HCT116 (cell line): ENCODE measurements around the gene ZNF516. TPM values are rescaled to one million over a fixed set of nuclear protein-coding genes. Genes with fewer than 3 reads are reported as not detected.

Experiments
- ATAC-seq: fragments of 200-7000 bp; cut with Tn5 transposase; 2 replicates; pipeline ENCODE4 v1.9.1; 2020; ENCODE audit warnings: mild to moderate bottlenecking, moderate library complexity
- BruUV-seq: library from RNA; stranded (reverse); fragments of 400-500 nt; replicated peaks from 2 replicates; lab custom pipeline; 2021; lab: Mats Ljungman, UMichigan
- CTCF ChIA-PET: fragments of 300-600 bp; sonication (Branson Sonifier 250); formaldehyde crosslinking; loops from one replicate; lab custom pipeline; 2021; ENCODE audit warnings: antibody characterized with exemption; lab: Charles Lee
- POLR2A ChIA-PET: fragments of 300-600, 350-600 bp; sonication (Branson Sonifier 250); formaldehyde crosslinking; loops from one replicate; lab custom pipeline; 2021; ENCODE audit warnings: antibody characterized with exemption; lab: Charles Lee
- RAD21 ChIA-PET, 2 experiments: fragments of 300-600 bp; sonication (Branson Sonifier 250); formaldehyde crosslinking; loops; one replicate each; lab custom pipeline; 2023; ENCODE audit warnings: low total read pairs in 2 of 2; ENCODE audit not compliant: uncharacterized antibody in 2 of 2, unreplicated experiment in 2 of 2, low non-redundant PET in 1 of 2; lab: Charles Lee
- DNase-seq: peaks from one replicate; pipeline ENCODE4 v3.0.0-alpha.2; 2010; ENCODE audit warnings: low read depth, low spot score
- H2AFZ ChIP-seq: fragments of 200-600 bp; shearing (Covaris generic), sonication (generic); 2 replicates; pipeline ENCODE4 v1.6.1; 2017; ENCODE audit warnings: low read depth, mixed run types, mixed read lengths, antibody characterized with exemption, low read length; ENCODE audit not compliant: poor library complexity, severe bottlenecking
- H3K27ac ChIP-seq: 2 replicates; pipeline ENCODE4 v1.5.1; 2012; ENCODE audit warnings: low read depth, low read length
- H3K27me3 ChIP-seq: fragments of 200-600 bp; sonication (generic); 2 replicates; pipeline ENCODE4 v1.6.1; 2016; ENCODE audit warnings: mixed run types, low read length, mixed read lengths; ENCODE audit not compliant: insufficient read depth
- H3K36me3 ChIP-seq, 2 experiments: fragments of 200-500 bp in 1 of 2; fragments of 200-600 bp in 1 of 2; sonication (Bioruptor generic) in 1 of 2; sonication (generic) in 1 of 2; 2 replicates each; pipeline versions ENCODE4 v1.5.1 to v1.6.1; 2014 to 2016; ENCODE audit warnings: low read length in 2 of 2, inconsistent platforms in 1 of 2, mixed read lengths in 1 of 2, mixed run types in 1 of 2; ENCODE audit not compliant: insufficient read depth in 2 of 2, control insufficient read depth in 1 of 2
- H3K4me1 ChIP-seq, 2 experiments: fragments of 200-600 bp in 1 of 2; sonication (generic) in 1 of 2; 2 replicates each; pipeline versions ENCODE4 v1.5.1 to v1.6.1; 2012 to 2017; ENCODE audit warnings: low read length in 2 of 2, inconsistent platforms in 1 of 2, mild to moderate bottlenecking in 1 of 2, mixed read lengths in 1 of 2, mixed run types in 1 of 2, moderate library complexity in 1 of 2; ENCODE audit not compliant: insufficient read depth in 2 of 2, control insufficient read depth in 1 of 2
- H3K4me2 ChIP-seq: fragments of 200-600 bp; sonication (generic); 2 replicates; pipeline ENCODE4 v1.6.1; 2017; ENCODE audit warnings: mixed run types, low read length, mixed read lengths
- H3K4me3 ChIP-seq, 2 experiments: fragments of 200-600 bp in 1 of 2; sonication (generic) in 1 of 2; replicated peaks in 1 of 2; 2 replicates each; pipeline ENCODE4 v1.5.1; 2011 to 2016; ENCODE audit warnings: low read length in 2 of 2, control low read depth in 1 of 2, low read depth in 1 of 2, mild to moderate bottlenecking in 1 of 2, mixed read lengths in 1 of 2, mixed run types in 1 of 2
- H3K79me2 ChIP-seq: fragments of 200-600 bp; sonication (generic); 2 replicates; pipeline ENCODE4 v1.6.1; 2017; ENCODE audit warnings: mild to moderate bottlenecking, mixed run types, low read length, moderate library complexity, mixed read lengths; ENCODE audit not compliant: insufficient read depth
- H3K9ac ChIP-seq: fragments of 200-600 bp; sonication (generic); 2 replicates; pipeline ENCODE4 v1.6.1; 2016; ENCODE audit warnings: low read length, mixed read lengths
- H3K9me2 ChIP-seq: fragments of 200-600 bp; sonication (generic), shearing (Covaris generic); 2 replicates; pipeline ENCODE4 v1.6.1; 2017; ENCODE audit warnings: mixed run types, mild to moderate bottlenecking, moderate library complexity; ENCODE audit not compliant: insufficient read depth
- H3K9me3 ChIP-seq, 2 experiments: fragments of 200-500 bp in 1 of 2; fragments of 200-600 bp in 1 of 2; sonication (Bioruptor generic) in 1 of 2; sonication (generic) in 1 of 2; 2 replicates each; pipeline ENCODE4 v1.6.1; 2014 to 2017; ENCODE audit warnings: low read length in 2 of 2, mixed read lengths in 2 of 2, inconsistent platforms in 1 of 2, low read depth in 1 of 2, mild to moderate bottlenecking in 1 of 2, mixed run types in 1 of 2, moderate library complexity in 1 of 2; ENCODE audit not compliant: control insufficient read depth in 1 of 2, insufficient read depth in 1 of 2
- H4K20me1 ChIP-seq: fragments of 200-600 bp; sonication (generic), shearing (Covaris generic); 2 replicates; pipeline ENCODE4 v1.6.1; 2017; ENCODE audit warnings: mixed run types, mild to moderate bottlenecking, moderate library complexity; ENCODE audit not compliant: insufficient read depth
- CBX3 ChIP-seq: IDR thresholded peaks from 2 replicates; pipeline ENCODE4 v1.6.1; 2012; ENCODE audit warnings: low read depth
- ELF1 ChIP-seq: IDR thresholded peaks from 2 replicates; pipeline ENCODE4 v1.6.1; 2012; ENCODE audit warnings: low read depth, borderline replicate concordance
- EZH2 ChIP-seq: fragments of 200-600 bp; sonication (generic); IDR thresholded peaks from 2 replicates; pipeline ENCODE4 v1.6.1; 2017; ENCODE audit warnings: antibody characterized with exemption, mixed run types
- EZH2phosphoT487 ChIP-seq: fragments of 200-600 bp; IDR thresholded peaks from 2 replicates; pipeline ENCODE4 v1.6.1; 2018; ENCODE audit warnings: antibody characterized with exemption, borderline replicate concordance
- POLR2A ChIP-seq: IDR thresholded peaks from 2 replicates; pipeline ENCODE4 v1.7.0; 2011; ENCODE audit warnings: borderline replicate concordance; ENCODE audit not compliant: insufficient read depth, insufficient read length; ENCODE audit errors: extremely low read depth
- POLR2AphosphoS5 ChIP-seq: IDR thresholded peaks from 2 replicates; pipeline ENCODE4 v1.6.1; 2011; ENCODE audit warnings: mild to moderate bottlenecking, low read depth, low read length, moderate library complexity
- SP1 ChIP-seq: IDR thresholded peaks from 2 replicates; pipeline ENCODE4 v1.6.1; 2012; ENCODE audit warnings: low read depth
- ZFX ChIP-seq: fragments of 450-650 bp; IDR thresholded peaks from 2 replicates; pipeline ENCODE4 v1.6.1; 2017
- intact Hi-C: fragments of 100-400 bp; cut with micrococcal nuclease; formaldehyde crosslinking; loops from 2 replicates; pipeline ENCODE4 v1.10.0; 2022
- total RNA-seq: library from RNA; stranded (reverse); gene quantifications from one replicate; pipeline ENCODE4 v1.2.1, GENCODE V29; 2021; ENCODE audit not compliant: unreplicated experiment
- TF ChIP-seq, protein P1 (sequence below): IDR thresholded peaks from 2 replicates; pipeline ENCODE4 v1.6.1; 2012
- TF ChIP-seq, protein P2 (sequence below), 3 experiments: fragments of 200-600 bp in 1 of 3; sonication (generic) in 1 of 3; IDR thresholded peaks in 2 of 3; conservative IDR thresholded peaks in 1 of 3; 2 replicates each; pipeline ENCODE4 v1.5.1; 2012 to 2017; ENCODE audit warnings: low read depth in 2 of 3, low read length in 2 of 3, antibody characterized with exemption in 1 of 3, borderline replicate concordance in 1 of 3, control low read depth in 1 of 3, mild to moderate bottlenecking in 1 of 3, mixed read lengths in 1 of 3, mixed run types in 1 of 3, moderate library complexity in 1 of 3; ENCODE audit not compliant: insufficient read depth in 1 of 3
- TF ChIP-seq, protein P3 (sequence below): IDR thresholded peaks from 2 replicates; pipeline ENCODE4 v1.6.1; 2012; ENCODE audit warnings: low read depth
- TF ChIP-seq, protein P4 (sequence below): IDR thresholded peaks from 2 replicates; pipeline ENCODE4 v1.6.1; 2011; ENCODE audit warnings: mild to moderate bottlenecking, low read length, moderate library complexity; ENCODE audit not compliant: insufficient replicate concordance; ENCODE audit errors: extremely low read depth

ZNF516 gene
- total RNA-seq, 1 experiment from 2014 or later = 32.0 TPM

DNA sequence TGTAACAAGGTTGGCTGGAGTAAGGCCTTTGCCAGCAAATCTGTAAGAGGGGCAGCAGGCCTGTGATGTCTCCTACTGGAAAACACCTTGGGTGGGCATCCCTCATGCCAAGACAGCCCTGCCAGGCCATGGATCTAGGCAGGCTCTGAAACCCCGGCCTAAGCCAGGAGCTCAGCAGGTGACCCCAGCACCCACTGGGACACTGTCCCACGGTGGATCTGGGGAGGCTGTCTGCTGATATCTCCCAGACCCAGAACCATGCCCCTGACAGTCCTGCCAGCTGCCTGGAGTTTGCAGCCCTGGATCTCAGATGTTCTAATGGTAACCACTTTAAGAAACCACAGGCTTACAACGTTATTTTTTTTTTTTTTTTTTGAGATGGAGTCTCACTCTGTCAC lies 117.7 kb downstream of the ZNF516 start:
- Histone ChIP-seq H3K36me3 (no peaks in the 10 kb centered on the region; a peak in 1 of 4 replicates), H3K9ac (no peak overlapping the region), H3K9me3 (no peaks in the 10 kb centered on the region), H2AFZ (no peak overlapping the region), H3K4me1 (peaks cover 0 to 12% of the 10 kb centered on the region in 2 experiments; a peak in 3 of 4 replicates), H3K9me2 (no peaks in the 10 kb centered on the region), H4K20me1 (no peaks in the 10 kb centered on the region), H3K4me3 (no peak overlapping the region), H3K79me2 (no peaks in the 10 kb centered on the region), H3K4me2 (no peak overlapping the region), H3K27ac (no peak overlapping the region), H3K27me3 (no peaks in the 10 kb centered on the region)
- TF ChIP-seq EZH2phosphoT487 = no peak
- TF ChIP-seq, protein P1, sequence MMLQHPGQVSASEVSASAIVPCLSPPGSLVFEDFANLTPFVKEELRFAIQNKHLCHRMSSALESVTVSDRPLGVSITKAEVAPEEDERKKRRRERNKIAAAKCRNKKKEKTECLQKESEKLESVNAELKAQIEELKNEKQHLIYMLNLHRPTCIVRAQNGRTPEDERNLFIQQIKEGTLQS = no peak
- no peak for TF ChIP-seq SP1
- no peak for TF ChIP-seq EZH2
- TF ChIP-seq ELF1 = no peak
- TF ChIP-seq POLR2AphosphoS5 = no peak
- TF ChIP-seq ZFX = no peak
- TF ChIP-seq, protein P2, sequence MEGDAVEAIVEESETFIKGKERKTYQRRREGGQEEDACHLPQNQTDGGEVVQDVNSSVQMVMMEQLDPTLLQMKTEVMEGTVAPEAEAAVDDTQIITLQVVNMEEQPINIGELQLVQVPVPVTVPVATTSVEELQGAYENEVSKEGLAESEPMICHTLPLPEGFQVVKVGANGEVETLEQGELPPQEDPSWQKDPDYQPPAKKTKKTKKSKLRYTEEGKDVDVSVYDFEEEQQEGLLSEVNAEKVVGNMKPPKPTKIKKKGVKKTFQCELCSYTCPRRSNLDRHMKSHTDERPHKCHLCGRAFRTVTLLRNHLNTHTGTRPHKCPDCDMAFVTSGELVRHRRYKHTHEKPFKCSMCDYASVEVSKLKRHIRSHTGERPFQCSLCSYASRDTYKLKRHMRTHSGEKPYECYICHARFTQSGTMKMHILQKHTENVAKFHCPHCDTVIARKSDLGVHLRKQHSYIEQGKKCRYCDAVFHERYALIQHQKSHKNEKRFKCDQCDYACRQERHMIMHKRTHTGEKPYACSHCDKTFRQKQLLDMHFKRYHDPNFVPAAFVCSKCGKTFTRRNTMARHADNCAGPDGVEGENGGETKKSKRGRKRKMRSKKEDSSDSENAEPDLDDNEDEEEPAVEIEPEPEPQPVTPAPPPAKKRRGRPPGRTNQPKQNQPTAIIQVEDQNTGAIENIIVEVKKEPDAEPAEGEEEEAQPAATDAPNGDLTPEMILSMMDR (IDR thresholded peaks at IDR 0.05 in 2 of 3, conservative IDR thresholded peaks at IDR 0.05 in 1 of 3; ENCODE audit: borderline replicate concordance in 1 of 3, insufficient read depth in 1 of 3, low read depth in 2 of 3, low read length in 2 of 3) = no peak
- no peak for TF ChIP-seq POLR2A
- TF ChIP-seq, protein P3, sequence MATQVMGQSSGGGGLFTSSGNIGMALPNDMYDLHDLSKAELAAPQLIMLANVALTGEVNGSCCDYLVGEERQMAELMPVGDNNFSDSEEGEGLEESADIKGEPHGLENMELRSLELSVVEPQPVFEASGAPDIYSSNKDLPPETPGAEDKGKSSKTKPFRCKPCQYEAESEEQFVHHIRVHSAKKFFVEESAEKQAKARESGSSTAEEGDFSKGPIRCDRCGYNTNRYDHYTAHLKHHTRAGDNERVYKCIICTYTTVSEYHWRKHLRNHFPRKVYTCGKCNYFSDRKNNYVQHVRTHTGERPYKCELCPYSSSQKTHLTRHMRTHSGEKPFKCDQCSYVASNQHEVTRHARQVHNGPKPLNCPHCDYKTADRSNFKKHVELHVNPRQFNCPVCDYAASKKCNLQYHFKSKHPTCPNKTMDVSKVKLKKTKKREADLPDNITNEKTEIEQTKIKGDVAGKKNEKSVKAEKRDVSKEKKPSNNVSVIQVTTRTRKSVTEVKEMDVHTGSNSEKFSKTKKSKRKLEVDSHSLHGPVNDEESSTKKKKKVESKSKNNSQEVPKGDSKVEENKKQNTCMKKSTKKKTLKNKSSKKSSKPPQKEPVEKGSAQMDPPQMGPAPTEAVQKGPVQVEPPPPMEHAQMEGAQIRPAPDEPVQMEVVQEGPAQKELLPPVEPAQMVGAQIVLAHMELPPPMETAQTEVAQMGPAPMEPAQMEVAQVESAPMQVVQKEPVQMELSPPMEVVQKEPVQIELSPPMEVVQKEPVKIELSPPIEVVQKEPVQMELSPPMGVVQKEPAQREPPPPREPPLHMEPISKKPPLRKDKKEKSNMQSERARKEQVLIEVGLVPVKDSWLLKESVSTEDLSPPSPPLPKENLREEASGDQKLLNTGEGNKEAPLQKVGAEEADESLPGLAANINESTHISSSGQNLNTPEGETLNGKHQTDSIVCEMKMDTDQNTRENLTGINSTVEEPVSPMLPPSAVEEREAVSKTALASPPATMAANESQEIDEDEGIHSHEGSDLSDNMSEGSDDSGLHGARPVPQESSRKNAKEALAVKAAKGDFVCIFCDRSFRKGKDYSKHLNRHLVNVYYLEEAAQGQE = no peak
- no peak for TF ChIP-seq CBX3
- TF ChIP-seq, protein P4, sequence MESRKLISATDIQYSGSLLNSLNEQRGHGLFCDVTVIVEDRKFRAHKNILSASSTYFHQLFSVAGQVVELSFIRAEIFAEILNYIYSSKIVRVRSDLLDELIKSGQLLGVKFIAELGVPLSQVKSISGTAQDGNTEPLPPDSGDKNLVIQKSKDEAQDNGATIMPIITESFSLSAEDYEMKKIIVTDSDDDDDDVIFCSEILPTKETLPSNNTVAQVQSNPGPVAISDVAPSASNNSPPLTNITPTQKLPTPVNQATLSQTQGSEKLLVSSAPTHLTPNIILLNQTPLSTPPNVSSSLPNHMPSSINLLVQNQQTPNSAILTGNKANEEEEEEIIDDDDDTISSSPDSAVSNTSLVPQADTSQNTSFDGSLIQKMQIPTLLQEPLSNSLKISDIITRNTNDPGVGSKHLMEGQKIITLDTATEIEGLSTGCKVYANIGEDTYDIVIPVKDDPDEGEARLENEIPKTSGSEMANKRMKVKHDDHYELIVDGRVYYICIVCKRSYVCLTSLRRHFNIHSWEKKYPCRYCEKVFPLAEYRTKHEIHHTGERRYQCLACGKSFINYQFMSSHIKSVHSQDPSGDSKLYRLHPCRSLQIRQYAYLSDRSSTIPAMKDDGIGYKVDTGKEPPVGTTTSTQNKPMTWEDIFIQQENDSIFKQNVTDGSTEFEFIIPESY = no peak
- intact Hi-C loops = no loop called here
- ChIA-PET POLR2A (no interaction called here), CTCF (no interaction called here), RAD21 (no interaction called here)
- no TSS peak for BruUV-seq
- DNase-seq (no peak), ATAC-seq (no peak)
